Mammary epithelial cell (primary cell): ENCODE results near the gene PIK3C3.

Source experiments
- EZH2 ChIP-seq: IDR thresholded peaks from 2 replicates; pipeline ENCODE4 v1.6.1; 2012; ENCODE audit warnings: low read length, inconsistent platforms, borderline replicate concordance
- TF ChIP-seq, protein P1 (sequence below), 2 donors: IDR thresholded peaks in 1 of 2; conservative IDR thresholded peaks in 1 of 2; 2 replicates each; pipeline ENCODE4 v1.5.1; 2011 to 2012; ENCODE audit warnings: inconsistent platforms in 2 of 2, low read length in 2 of 2, mild to moderate bottlenecking in 2 of 2, control low read depth in 1 of 2, low read depth in 1 of 2; ENCODE audit not compliant: insufficient read depth in 1 of 2; ENCODE audit errors: extremely low read depth in 1 of 2

DNA sequence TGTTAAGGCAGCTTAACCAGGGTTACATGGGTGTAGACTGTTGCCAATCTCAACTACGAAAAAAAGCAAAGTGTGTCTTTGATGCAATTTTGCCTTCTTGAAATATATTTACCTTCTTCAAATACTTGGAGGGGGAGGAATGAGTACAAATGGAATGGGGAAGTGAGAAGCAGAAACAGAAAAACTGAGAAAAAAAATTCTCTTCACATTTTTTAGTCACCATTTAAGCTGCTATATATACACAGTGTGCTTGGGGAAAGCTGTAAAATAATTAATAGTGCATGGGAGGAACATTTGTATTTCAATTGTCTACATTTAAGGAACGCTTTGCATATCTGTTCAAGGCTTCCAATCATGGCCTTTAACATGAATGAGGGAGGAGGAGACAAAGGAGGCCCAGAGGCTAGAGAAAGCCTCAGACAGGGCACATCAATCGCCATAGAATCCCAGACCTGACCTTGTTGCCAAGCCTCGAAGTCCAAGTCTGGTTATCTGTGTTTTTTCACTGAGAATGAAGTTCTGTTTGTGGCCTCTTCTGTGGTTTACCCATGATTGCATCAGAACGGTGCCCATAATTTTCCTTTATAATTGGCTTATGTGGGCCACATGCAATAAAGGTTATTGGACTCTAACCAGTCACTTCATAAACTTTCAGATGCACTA lies 158.6 kb downstream of the PIK3C3 start:
- TF ChIP-seq EZH2 = no peak
- TF ChIP-seq, protein P1, sequence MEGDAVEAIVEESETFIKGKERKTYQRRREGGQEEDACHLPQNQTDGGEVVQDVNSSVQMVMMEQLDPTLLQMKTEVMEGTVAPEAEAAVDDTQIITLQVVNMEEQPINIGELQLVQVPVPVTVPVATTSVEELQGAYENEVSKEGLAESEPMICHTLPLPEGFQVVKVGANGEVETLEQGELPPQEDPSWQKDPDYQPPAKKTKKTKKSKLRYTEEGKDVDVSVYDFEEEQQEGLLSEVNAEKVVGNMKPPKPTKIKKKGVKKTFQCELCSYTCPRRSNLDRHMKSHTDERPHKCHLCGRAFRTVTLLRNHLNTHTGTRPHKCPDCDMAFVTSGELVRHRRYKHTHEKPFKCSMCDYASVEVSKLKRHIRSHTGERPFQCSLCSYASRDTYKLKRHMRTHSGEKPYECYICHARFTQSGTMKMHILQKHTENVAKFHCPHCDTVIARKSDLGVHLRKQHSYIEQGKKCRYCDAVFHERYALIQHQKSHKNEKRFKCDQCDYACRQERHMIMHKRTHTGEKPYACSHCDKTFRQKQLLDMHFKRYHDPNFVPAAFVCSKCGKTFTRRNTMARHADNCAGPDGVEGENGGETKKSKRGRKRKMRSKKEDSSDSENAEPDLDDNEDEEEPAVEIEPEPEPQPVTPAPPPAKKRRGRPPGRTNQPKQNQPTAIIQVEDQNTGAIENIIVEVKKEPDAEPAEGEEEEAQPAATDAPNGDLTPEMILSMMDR (conservative IDR thresholded peaks at IDR 0.05 in 1 of 2, IDR thresholded peaks at IDR 0.05 in 1 of 2; ENCODE audit: extremely low read depth in 1 of 2, insufficient read depth in 1 of 2, low read depth in 1 of 2, low read length in 2 of 2) = no peak
